ENCODE measurements around the gene NXPH1. TPM values are rescaled to one million over a fixed set of nuclear protein-coding genes. Genes with fewer than 3 reads are reported as not detected.

NXPH1 gene
- total and polyA plus RNA-seq, 7 donors, result not detected

GRCh38 chr7:8435590-8436545 is 2.5 kb downstream of the NXPH1 start:
- 20 to 32% methylated on average over 33 of the region's 33 CpGs for WGBS, 2 donors
- no peak for DNase-seq
- H3K4me3 ChIP-seq, result no peak overlapping the region
- intact Hi-C loops (cut with DNase I), result no loop called here
- peaks cover 0 to 25% (median 16%) of the 10 kb centered on the region in 4 donors for H3K4me1 ChIP-seq
- H3K27ac ChIP-seq, result no peak overlapping the region
- peaks cover 35 to 93% (median 71%) of the 10 kb centered on the region in 3 donors for H3K27me3 ChIP-seq
- no peak for TF ChIP-seq POLR2A (IDR thresholded peaks at IDR 0.05)
- no peak for TF ChIP-seq EP300 (IDR thresholded peaks at IDR 0.05)
- no peak for TF ChIP-seq POLR2AphosphoS5 (IDR thresholded peaks at IDR 0.05)
- no peak for TF ChIP-seq CTCF (IDR thresholded peaks at IDR 0.05)
- H3K9me3 ChIP-seq, result no peaks in the 10 kb centered on the region
- H3K36me3 ChIP-seq, result no peaks in the 10 kb centered on the region

GRCh38 chr7:8436965-8437364 is 3.6 kb downstream of the NXPH1 start:
- H3K4me1 ChIP-seq, result peaks cover 0 to 25% (median 16%) of the 10 kb centered on the region in 4 donors
- H3K27ac ChIP-seq, result no peak overlapping the region
- peak in 2 of 4 experiments; percentile 11 to 35 for TF ChIP-seq CTCF (IDR thresholded peaks at IDR 0.05)
- TF ChIP-seq EP300 (IDR thresholded peaks at IDR 0.05), result no peak
- H3K36me3 ChIP-seq, result no peaks in the 10 kb centered on the region
- intact Hi-C loops (cut with DNase I), result no loop called here
- DNase-seq, result no peak
- no peak overlapping the region for H3K4me3 ChIP-seq
- peaks cover 0 to 4% (median 0%) of the 10 kb centered on the region in 4 donors for H3K9me3 ChIP-seq
- 2 to 3% methylated on average over 15 of the region's 15 CpGs for WGBS, 2 donors
- H3K27me3 ChIP-seq, result peaks cover 46 to 98% (median 82%) of the 10 kb centered on the region in 3 donors

- DNase-seq, result no peak
- no peaks in the 10 kb centered on the region for H3K36me3 ChIP-seq
- H3K9me3 ChIP-seq, result peaks cover 0 to 4% (median 0%) of the 10 kb centered on the region in 4 donors
- peaks cover 0 to 29% (median 17%) of the 10 kb centered on the region in 4 donors for H3K4me1 ChIP-seq
- intact Hi-C loops (cut with DNase I), result no loop called here
- peaks cover 52 to 100% (median 84%) of the 10 kb centered on the region in 3 donors for H3K27me3 ChIP-seq
- H3K27ac ChIP-seq, result no peak overlapping the region
- TF ChIP-seq POLR2A (IDR thresholded peaks at IDR 0.05) (no peak), CTCF (IDR thresholded peaks at IDR 0.05) (no peak), EP300 (IDR thresholded peaks at IDR 0.05) (no peak), POLR2AphosphoS5 (IDR thresholded peaks at IDR 0.05) (no peak)
- no peak overlapping the region for H3K4me3 ChIP-seq
- WGBS, 2 donors, result 27 to 58% methylated on average over 8 of the region's 8 CpGs
These were observed 4.2 kb downstream of the NXPH1 start for GRCh38 chr7:8437606-8438005.

GRCh38 chr7:8440670-8441069 is 7.3 kb downstream of the NXPH1 start:
- no peak overlapping the region for H3K27ac ChIP-seq
- no peak for DNase-seq
- intact Hi-C loops (cut with DNase I), result no loop called here
- TF ChIP-seq EP300 (IDR thresholded peaks at IDR 0.05), result no peak
- TF ChIP-seq POLR2AphosphoS5 (IDR thresholded peaks at IDR 0.05), result no peak
- no peak for TF ChIP-seq POLR2A (IDR thresholded peaks at IDR 0.05)
- no peak for TF ChIP-seq CTCF (IDR thresholded peaks at IDR 0.05)
- peaks cover 42 to 91% (median 73%) of the 10 kb centered on the region in 3 donors for H3K27me3 ChIP-seq
- 22 to 38% methylated on average over 8 of the region's 8 CpGs for WGBS, 2 donors
- H3K36me3 ChIP-seq, result no peaks in the 10 kb centered on the region
- H3K4me3 ChIP-seq, result no peak overlapping the region
- peaks cover 0 to 4% (median 0%) of the 10 kb centered on the region in 4 donors for H3K9me3 ChIP-seq
- H3K4me1 ChIP-seq, result peaks cover 0 to 22% (median 9%) of the 10 kb centered on the region in 4 donors

Data from sigmoid colon (tissue), 7 donors.